NB4 (cell line): Measurements from ENCODE around the gene ABI1.

Experiments
- CTCF ChIP-seq: IDR thresholded peaks from one replicate; pipeline ENCODE4 v1.5.1; 2012; ENCODE audit warnings: low read depth, low read length
- MAX ChIP-seq: IDR thresholded peaks from 2 replicates; pipeline ENCODE4 v1.6.1; 2011; ENCODE audit warnings: low read depth, low read length
- MYC ChIP-seq: IDR thresholded peaks from 2 replicates; pipeline ENCODE4 v1.6.1; 2011; ENCODE audit warnings: low read depth, low read length
- POLR2A ChIP-seq: IDR thresholded peaks from 2 replicates; pipeline ENCODE4 v1.6.1; 2011; ENCODE audit warnings: mild to moderate bottlenecking; ENCODE audit not compliant: insufficient read length; ENCODE audit errors: extremely low read depth

DNA sequence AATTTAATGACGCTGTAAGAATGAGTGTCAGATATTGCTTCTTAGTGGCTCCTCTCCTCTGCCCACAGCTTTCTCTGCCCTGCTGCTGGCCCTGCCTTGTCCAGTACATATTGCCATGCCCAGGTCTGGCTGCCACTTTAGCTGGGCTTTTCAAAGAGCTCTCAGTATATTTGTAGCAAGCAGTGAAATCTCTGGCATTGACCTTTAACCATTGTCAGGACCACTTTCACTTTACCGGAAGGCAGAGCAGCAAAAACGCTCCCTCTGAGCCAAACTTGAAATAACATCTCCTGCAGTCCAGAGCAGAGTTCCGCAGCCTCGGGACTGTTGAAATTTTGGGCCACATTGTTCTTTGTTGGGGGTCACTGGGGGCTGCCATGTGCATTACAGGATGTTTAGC, 149.4 kb downstream of the ABI1 start:
- TF ChIP-seq CTCF (no peak), POLR2A (no peak), MAX (no peak), MYC (no peak)
